ENCODE results near the gene SEC23B. TPM values are rescaled to one million over a fixed set of nuclear protein-coding genes. Genes with fewer than 3 reads are reported as not detected.

The SEC23B gene
- total and polyA plus RNA-seq, 2 of the 13 experiments (the other 11 are each of a cell fraction or from before 2014, with no cell fraction given) = 114 to 120 TPM

DNA sequence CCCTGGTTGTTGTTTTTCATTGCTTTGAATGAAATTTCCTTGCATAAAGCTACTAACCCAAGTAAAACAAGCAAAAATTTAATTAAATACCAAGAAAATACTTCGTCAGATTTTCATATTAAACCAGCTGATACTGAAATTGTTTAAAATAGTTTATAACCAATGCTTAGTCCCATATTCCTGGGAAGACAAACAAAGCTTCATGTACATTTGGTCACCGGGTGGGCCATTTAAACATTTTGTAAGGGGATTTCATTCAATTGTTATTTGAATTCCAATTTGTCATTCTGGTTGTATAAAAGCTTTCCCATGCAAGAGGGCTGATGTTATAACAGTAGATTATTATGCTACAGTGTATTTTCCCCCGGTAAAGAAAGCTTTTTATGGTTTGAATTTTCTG, 10.1 kb upstream of the SEC23B start:
- peak overlapping the region in 2 of 3 experiments; percentile 91 to 92; a peak in 3 of 6 replicates for H3K4me3 ChIP-seq (replicated peaks in 1 of 3; ENCODE audit: insufficient read depth in 1 of 3, low read depth in 2 of 3, low read length in 3 of 3)
- H3K27me3 ChIP-seq (ENCODE audit: control insufficient read depth in 1 of 2, insufficient read depth in 2 of 2, low read length in 2 of 2) = no peaks in the 10 kb centered on the region; a peak in 1 of 5 replicates
- CTCF ChIA-PET (ENCODE audit: low intra/inter-chr PET ratio, low total read pairs) = no interaction called here
- no peak overlapping the region for H3K27ac ChIP-seq (ENCODE audit: extremely low read length, insufficient read depth, low read length)
- H3K36me3 ChIP-seq (replicated peaks in 1 of 2; ENCODE audit: control insufficient read depth in 1 of 2, insufficient read depth in 2 of 2, low read length in 2 of 2) = peaks cover 9 to 14% of the 10 kb centered on the region in 2 experiments
- no peaks in the 10 kb centered on the region for H4K20me1 ChIP-seq (ENCODE audit: insufficient read depth, low read length)
- intact Hi-C loops (cut with micrococcal nuclease; ENCODE audit: unreplicated experiment) (loop anchor here (1.0 to 2.0 kb wide), 3 partner anchors 10 to 69 kb away; partner anchors contain the start of genes DZANK1, POLR3F and SEC23B), in situ Hi-C loops (cut with HindIII; ENCODE audit: extremely low pct_ligation_motif_present, low pct_unique_long_range_greater_than_20kb) (no loop called here)
- H3K79me2 ChIP-seq (ENCODE audit: insufficient read depth, low read length) = peaks cover 10% of the 10 kb centered on the region
- no TSS peak for BruUV-seq (replicated peaks)
- no peaks in the 10 kb centered on the region for H3K9me3 ChIP-seq (ENCODE audit: low read length)
- peak overlapping the region; percentile 86 for H3K9ac ChIP-seq (ENCODE audit: insufficient read depth, low read depth, low read length)
- peak overlapping the region; percentile 95 for H2AFZ ChIP-seq (ENCODE audit: low read length)
- ATAC-seq (no peak), DNase-seq (ENCODE audit: low spot score) (no peak), FAIRE-seq (no peak)
- TF ChIP-seq, protein P1, sequence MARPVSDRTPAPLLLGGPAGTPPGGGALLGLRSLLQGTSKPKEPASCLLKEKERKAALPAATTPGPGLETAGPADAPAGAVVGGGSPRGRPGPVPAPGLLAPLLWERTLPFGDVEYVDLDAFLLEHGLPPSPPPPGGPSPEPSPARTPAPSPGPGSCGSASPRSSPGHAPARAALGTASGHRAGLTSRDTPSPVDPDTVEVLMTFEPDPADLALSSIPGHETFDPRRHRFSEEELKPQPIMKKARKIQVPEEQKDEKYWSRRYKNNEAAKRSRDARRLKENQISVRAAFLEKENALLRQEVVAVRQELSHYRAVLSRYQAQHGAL (CRISPR knock-in tag; IDR thresholded peaks at IDR 0.05; ENCODE audit: not compliant biosample characterization) = peak; percentile 10
- TF ChIP-seq ZNF33A (CRISPR knock-in tag; IDR thresholded peaks at IDR 0.05; ENCODE audit: borderline replicate concordance) (peak; percentile 56; the same call in 1 of the 2 replicates), RELA (CRISPR knock-in tag; IDR thresholded peaks at IDR 0.05) (no peak), ZNF850 (CRISPR knock-in tag; conservative IDR thresholded peaks at IDR 0.05) (0 out of 2 replicates have a peak, but pooled peaks have one; percentile 57), PPARG (CRISPR knock-in tag; conservative IDR thresholded peaks at IDR 0.05) (no peak)
- TF ChIP-seq, protein P2, sequence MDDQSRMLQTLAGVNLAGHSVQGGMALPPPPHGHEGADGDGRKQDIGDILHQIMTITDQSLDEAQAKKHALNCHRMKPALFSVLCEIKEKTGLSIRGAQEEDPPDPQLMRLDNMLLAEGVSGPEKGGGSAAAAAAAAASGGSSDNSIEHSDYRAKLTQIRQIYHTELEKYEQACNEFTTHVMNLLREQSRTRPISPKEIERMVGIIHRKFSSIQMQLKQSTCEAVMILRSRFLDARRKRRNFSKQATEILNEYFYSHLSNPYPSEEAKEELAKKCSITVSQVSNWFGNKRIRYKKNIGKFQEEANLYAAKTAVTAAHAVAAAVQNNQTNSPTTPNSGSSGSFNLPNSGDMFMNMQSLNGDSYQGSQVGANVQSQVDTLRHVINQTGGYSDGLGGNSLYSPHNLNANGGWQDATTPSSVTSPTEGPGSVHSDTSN (CRISPR knock-in tag; IDR thresholded peaks at IDR 0.05; ENCODE audit: borderline replicate concordance) = 0 out of 2 replicates have a peak, but pooled peaks have one; percentile 34
- TF ChIP-seq, protein P3, sequence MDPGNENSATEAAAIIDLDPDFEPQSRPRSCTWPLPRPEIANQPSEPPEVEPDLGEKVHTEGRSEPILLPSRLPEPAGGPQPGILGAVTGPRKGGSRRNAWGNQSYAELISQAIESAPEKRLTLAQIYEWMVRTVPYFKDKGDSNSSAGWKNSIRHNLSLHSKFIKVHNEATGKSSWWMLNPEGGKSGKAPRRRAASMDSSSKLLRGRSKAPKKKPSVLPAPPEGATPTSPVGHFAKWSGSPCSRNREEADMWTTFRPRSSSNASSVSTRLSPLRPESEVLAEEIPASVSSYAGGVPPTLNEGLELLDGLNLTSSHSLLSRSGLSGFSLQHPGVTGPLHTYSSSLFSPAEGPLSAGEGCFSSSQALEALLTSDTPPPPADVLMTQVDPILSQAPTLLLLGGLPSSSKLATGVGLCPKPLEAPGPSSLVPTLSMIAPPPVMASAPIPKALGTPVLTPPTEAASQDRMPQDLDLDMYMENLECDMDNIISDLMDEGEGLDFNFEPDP (CRISPR knock-in tag; conservative IDR thresholded peaks at IDR 0.05) = 0 out of 2 replicates have a peak, but pooled peaks have one; percentile 15
- H3K4me1 ChIP-seq (ENCODE audit: insufficient read depth, low read length) = peaks cover 32% of the 10 kb centered on the region
- POLR2A ChIA-PET = interaction anchor here (0.9 to 4.6 kb wide), 8 partner anchors 9 to 209 kb away, joined by 4 to 215 read pairs (median 8); partner anchors contain the start of genes DZANK1, POLR3F, SEC23B and SMIM26
- peak overlapping the region; percentile 83 for H3K4me2 ChIP-seq (ENCODE audit: low read depth, low read length)
- 83% methylated on average over 3 of the region's 3 CpGs for WGBS (ENCODE audit: low lambda C conversion rate)
